ENCODE data around the gene PLN. TPM values are rescaled to one million over a fixed set of nuclear protein-coding genes. Genes with fewer than 3 reads are reported as not detected.
A peak's percentile ranks its signal among the peaks of the same experiment; 100 is the strongest.

The PLN gene
- total and polyA plus RNA-seq, 7 donors = 72.7 to 239 (median 208) TPM

DNA sequence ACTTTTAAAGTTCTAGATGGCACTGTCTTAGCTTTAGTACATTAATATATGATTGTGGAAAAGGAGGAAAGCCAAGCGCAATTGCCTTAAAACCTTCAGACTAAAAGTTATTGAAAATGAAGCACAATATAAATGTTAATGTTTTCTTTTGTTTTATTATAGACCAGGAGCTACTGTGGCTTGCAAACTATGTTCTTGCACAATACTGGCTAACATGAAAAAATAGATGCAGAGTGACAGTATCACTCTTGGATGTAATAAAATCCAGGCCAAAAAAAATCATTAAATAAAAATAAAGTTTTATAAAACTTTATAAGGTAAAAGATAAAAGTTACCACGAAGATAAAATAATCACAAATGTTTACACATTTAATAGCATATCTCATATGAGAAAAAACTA, 18.3 kb upstream of the PLN start:
- Histone ChIP-seq H3K27ac (peak overlapping the region; percentile 28), H3K4me1 (peaks cover 52% of the 10 kb centered on the region), H3K4me3 (no peak overlapping the region), H3K9me3 (peaks cover 6% of the 10 kb centered on the region), H3K27me3 (ENCODE audit: insufficient read depth in 3 of 3, low read length in 2 of 3) (no peaks in the 10 kb centered on the region), H3K36me3 (ENCODE audit: insufficient read depth in 1 of 2, low read depth in 1 of 2) (no peaks in the 10 kb centered on the region)
- DNase-seq = no peak
- 78 to 85% (median 80%) methylated on average over 2 of the region's 2 CpGs for WGBS, 3 donors
- TF ChIP-seq, protein P1, sequence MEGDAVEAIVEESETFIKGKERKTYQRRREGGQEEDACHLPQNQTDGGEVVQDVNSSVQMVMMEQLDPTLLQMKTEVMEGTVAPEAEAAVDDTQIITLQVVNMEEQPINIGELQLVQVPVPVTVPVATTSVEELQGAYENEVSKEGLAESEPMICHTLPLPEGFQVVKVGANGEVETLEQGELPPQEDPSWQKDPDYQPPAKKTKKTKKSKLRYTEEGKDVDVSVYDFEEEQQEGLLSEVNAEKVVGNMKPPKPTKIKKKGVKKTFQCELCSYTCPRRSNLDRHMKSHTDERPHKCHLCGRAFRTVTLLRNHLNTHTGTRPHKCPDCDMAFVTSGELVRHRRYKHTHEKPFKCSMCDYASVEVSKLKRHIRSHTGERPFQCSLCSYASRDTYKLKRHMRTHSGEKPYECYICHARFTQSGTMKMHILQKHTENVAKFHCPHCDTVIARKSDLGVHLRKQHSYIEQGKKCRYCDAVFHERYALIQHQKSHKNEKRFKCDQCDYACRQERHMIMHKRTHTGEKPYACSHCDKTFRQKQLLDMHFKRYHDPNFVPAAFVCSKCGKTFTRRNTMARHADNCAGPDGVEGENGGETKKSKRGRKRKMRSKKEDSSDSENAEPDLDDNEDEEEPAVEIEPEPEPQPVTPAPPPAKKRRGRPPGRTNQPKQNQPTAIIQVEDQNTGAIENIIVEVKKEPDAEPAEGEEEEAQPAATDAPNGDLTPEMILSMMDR (IDR thresholded peaks at IDR 0.05) = no peak
- intact Hi-C loops (cut with DNase I) = no loop called here
- ATAC-seq = peak in 3 of 4 donors; percentile 28 to 67 (median 63)

DNA sequence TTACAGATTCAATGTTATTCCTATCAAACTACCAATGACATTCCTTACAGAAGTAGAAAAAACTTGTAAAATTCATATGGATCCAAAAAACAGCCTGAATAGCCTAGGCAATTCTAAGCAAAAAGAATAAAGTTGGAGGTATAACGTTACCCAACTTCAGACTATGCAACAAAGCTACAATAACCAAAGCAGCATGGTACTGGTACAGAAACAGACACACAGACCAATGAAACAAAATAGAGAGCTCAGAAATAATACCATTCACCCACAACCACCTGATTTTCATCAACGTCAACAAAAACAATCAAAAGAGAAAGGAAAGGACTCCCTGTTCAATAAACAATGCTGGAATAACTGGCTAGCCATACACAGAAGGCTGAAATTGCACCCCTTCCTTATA, 17.2 kb upstream of the PLN start:
- no peaks in the 10 kb centered on the region for H3K36me3 ChIP-seq (ENCODE audit: insufficient read depth in 1 of 2, low read depth in 1 of 2)
- TF ChIP-seq, protein P1 (IDR thresholded peaks at IDR 0.05) = no peak
- H3K4me3 ChIP-seq = no peak overlapping the region
- no peak overlapping the region for H3K27ac ChIP-seq
- 90 to 99% (median 94%) methylated on average over 2 of the region's 2 CpGs for WGBS, 3 donors
- H3K27me3 ChIP-seq (ENCODE audit: insufficient read depth in 3 of 3, low read length in 2 of 3) = no peaks in the 10 kb centered on the region
- intact Hi-C loops (cut with DNase I) = no loop called here
- ATAC-seq = no peak
- DNase-seq = no peak
- H3K9me3 ChIP-seq = peaks cover 6% of the 10 kb centered on the region
- peaks cover 45% of the 10 kb centered on the region for H3K4me1 ChIP-seq

DNA sequence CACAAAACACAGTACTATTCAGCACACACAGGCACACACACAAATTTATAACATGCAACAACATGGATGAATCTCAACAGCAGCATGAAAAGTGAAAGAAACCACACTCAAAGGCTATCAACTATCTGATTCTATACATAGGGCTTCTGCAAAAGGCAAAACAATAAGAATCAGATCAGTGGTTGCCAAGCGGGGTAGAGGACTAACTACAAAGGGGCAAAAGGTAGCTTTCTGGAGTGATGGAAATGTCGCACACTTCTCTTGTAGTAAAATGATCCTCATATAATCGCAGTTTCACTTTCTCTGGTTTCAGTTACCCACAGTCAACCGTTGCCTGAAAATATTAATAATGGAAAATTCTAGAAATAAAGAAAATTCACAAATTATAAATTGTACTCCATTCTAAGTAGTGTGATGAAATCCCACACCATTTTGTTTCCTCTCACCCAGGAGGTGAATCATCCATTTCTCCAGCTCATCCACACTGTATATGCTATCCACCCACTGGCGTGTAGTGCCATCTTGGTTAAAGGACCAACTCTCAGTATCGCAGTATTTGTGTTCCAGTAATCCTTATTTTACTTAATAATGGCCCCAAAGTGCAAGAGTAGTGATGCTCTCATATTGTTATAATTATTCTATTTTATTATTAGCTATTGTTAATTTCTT, 12.8 kb upstream of the PLN start:
- DNase-seq = no peak
- Histone ChIP-seq H3K4me1 (peaks cover 32% of the 10 kb centered on the region), H3K36me3 (ENCODE audit: insufficient read depth in 1 of 2, low read depth in 1 of 2) (no peaks in the 10 kb centered on the region), H3K9me3 (peaks cover 6% of the 10 kb centered on the region), H3K27me3 (ENCODE audit: insufficient read depth in 3 of 3, low read length in 2 of 3) (no peaks in the 10 kb centered on the region), H3K4me3 (no peak overlapping the region), H3K27ac (no peak overlapping the region)
- intact Hi-C loops (cut with DNase I) = no loop called here
- no peak for ATAC-seq
- WGBS, 3 donors = 80 to 91% (median 89%) methylated on average over 6 of the region's 6 CpGs
- TF ChIP-seq, protein P1 (IDR thresholded peaks at IDR 0.05) = no peak

DNA sequence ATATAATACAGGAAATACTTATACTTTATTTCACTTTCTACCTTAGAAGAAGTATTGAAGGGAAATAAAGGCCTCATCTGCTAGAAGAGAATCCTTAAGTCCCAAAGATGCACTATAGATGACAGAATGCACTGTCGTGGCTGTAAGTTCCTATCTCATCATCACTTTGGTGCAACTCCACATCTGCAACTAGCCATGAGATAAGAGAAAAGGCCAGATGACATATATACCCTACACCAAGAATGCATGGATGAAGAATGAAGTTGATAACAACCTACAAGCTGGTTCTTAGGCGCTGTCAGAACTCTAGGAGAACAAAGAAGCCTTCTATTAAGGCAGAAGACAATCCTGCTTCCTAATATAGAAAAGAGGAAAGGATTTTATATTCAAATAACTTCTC, 11.6 kb upstream of the PLN start:
- ATAC-seq (peak in 1 of 4 donors; percentile 7), DNase-seq (no peak)
- Histone ChIP-seq H3K27me3 (ENCODE audit: insufficient read depth in 3 of 3, low read length in 2 of 3) (no peaks in the 10 kb centered on the region), H3K36me3 (ENCODE audit: insufficient read depth in 1 of 2, low read depth in 1 of 2) (no peaks in the 10 kb centered on the region), H3K9me3 (no peaks in the 10 kb centered on the region), H3K4me1 (peaks cover 32% of the 10 kb centered on the region), H3K4me3 (no peak overlapping the region), H3K27ac (peak overlapping the region; percentile 24)
- intact Hi-C loops (cut with DNase I) = no loop called here
- TF ChIP-seq, protein P1 (IDR thresholded peaks at IDR 0.05) = no peak
- 80 to 92% (median 83%) methylated on average over 2 of the region's 2 CpGs for WGBS, 3 donors

DNA sequence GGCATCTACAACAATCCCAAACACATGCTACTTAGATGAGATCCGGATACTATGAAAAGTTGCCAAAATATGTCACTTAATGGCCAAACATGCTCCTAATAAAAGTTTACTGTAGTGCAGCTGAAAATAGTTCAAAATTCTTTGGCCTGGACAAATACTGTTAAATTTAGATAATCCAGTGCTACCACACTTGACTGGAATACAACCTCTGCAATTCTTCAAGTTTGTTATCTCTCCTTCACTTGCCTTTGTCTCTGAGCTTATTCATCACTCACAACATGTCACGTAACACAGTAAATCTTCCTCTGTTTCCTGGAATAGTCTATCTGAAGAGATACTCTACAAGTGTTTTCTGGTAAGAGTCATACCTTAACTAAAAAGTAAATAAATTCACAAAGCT, 10.5 kb upstream of the PLN start:
- Histone ChIP-seq H3K27me3 (ENCODE audit: insufficient read depth in 3 of 3, low read length in 2 of 3) (no peaks in the 10 kb centered on the region), H3K36me3 (ENCODE audit: insufficient read depth in 1 of 2, low read depth in 1 of 2) (no peaks in the 10 kb centered on the region), H3K4me3 (peak overlapping the region; percentile 15), H3K9me3 (no peaks in the 10 kb centered on the region), H3K4me1 (peaks cover 38% of the 10 kb centered on the region), H3K27ac (peak overlapping the region; percentile 70)
- intact Hi-C loops (cut with DNase I) = no loop called here
- TF ChIP-seq, protein P1 (IDR thresholded peaks at IDR 0.05) = no peak
- 10 to 11% (median 11%) methylated on average over 2 of the region's 2 CpGs for WGBS, 3 donors
- no peak for DNase-seq
- peak; percentile 46 to 85 (median 70) for ATAC-seq
